ENCODE results near the gene MTFP1.
"Not testable (repeated sequence)": the region's sequence is repeated elsewhere in the genome, so short reads cannot be mapped to it uniquely, and the experiment has no call there.

Gene MTFP1

DNA sequence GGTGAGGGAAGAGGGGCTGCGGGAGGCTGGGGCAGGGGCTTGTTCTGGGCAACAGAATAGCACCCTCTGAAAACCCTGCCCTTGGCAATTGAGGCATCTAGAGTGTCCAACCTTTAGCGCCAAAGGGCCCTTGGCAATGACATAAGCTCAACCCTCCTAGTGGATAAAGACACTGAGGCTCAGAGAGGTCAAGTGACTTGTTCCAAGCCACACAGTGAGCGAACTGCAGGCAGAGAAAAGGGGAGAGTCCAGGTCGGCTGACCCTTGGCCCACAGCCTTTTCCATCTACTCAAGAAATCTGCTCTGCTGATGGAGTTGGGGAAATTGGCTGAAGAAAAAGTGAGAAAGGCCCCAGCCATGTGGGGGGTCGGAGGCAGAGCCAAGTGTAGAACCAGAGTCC, 25.9 kb upstream of the MTFP1 start:
- Histone ChIP-seq H3K27ac (ENCODE audit: low read depth, low read length, poor library complexity, severe bottlenecking) (no peak overlapping the region), H3K36me3 (ENCODE audit: insufficient read depth, low read length) (no peaks in the 10 kb centered on the region), H3K4me2 (ENCODE audit: low read length) (no peak overlapping the region), H3K4me1 (ENCODE audit: insufficient read depth, low read length, severe bottlenecking) (peaks cover 11% of the 10 kb centered on the region), H2AFZ (ENCODE audit: low read length) (no peak overlapping the region), H3K9ac (ENCODE audit: low read length) (no peak overlapping the region), H4K20me1 (ENCODE audit: insufficient read depth, low read length) (no peaks in the 10 kb centered on the region), H3K79me2 (ENCODE audit: insufficient read depth, low read length) (no peaks in the 10 kb centered on the region), H3F3A (ENCODE audit: insufficient read depth, low read length) (no peaks in the 10 kb centered on the region), H3K9me3 (ENCODE audit: low read length) (no peaks in the 10 kb centered on the region), H3K4me3 (ENCODE audit: low read depth, low read length, poor library complexity, severe bottlenecking) (no peak overlapping the region), H3K27me3 (ENCODE audit: insufficient read depth, low read length) (peaks cover 6% of the 10 kb centered on the region), H3K9me2 (ENCODE audit: low read depth, low read length) (no peaks in the 10 kb centered on the region)
- TF ChIP-seq EZH2 (IDR thresholded peaks at IDR 0.05; ENCODE audit: borderline replicate concordance, low read length), result no peak
- TF ChIP-seq, protein P1, sequence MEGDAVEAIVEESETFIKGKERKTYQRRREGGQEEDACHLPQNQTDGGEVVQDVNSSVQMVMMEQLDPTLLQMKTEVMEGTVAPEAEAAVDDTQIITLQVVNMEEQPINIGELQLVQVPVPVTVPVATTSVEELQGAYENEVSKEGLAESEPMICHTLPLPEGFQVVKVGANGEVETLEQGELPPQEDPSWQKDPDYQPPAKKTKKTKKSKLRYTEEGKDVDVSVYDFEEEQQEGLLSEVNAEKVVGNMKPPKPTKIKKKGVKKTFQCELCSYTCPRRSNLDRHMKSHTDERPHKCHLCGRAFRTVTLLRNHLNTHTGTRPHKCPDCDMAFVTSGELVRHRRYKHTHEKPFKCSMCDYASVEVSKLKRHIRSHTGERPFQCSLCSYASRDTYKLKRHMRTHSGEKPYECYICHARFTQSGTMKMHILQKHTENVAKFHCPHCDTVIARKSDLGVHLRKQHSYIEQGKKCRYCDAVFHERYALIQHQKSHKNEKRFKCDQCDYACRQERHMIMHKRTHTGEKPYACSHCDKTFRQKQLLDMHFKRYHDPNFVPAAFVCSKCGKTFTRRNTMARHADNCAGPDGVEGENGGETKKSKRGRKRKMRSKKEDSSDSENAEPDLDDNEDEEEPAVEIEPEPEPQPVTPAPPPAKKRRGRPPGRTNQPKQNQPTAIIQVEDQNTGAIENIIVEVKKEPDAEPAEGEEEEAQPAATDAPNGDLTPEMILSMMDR (IDR thresholded peaks at IDR 0.05; ENCODE audit: low read length), result no peak

DNA sequence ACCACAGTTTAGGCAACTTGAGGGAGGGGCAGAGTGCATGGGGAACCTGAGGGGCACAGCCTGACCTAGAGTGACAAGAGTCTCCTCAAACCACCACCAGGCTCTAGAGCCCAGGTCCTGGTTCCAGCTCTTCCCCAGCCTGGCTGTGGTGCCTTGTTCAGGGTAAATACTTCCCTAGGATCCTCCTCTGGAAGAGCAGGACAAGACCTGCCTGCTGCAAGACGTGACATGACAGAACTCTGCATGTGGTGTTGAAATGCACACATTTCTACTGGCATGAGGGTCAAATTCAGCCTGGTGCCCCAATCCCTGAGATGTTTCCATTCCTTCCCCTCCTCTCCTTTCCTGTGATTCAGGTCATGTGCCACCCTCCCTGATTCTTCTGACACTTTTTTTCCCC, 25.4 kb upstream of the MTFP1 start:
- TF ChIP-seq EZH2 (IDR thresholded peaks at IDR 0.05; ENCODE audit: borderline replicate concordance, low read length), result no peak
- TF ChIP-seq, protein P1 (IDR thresholded peaks at IDR 0.05; ENCODE audit: low read length), result no peak

DNA sequence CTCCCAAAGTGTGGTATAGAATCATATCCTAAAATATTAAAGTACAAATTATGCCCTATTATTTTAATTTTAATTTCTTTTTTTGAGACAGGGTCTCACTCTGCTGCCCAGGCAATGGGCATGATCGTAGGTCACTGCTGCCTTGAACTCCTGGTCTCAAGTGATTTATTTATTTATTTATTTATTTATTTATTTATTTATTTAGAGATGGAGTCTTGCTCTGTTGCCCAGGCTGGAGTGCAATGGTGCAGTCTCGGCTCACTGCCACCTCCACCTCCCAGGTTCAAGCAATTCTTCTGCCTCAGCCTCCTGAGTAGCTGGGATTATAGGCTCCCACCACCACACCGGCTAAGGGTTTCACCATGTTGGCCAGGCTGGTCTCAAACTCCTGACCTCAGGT, 24.5 kb upstream of the MTFP1 start:
- H2AFZ ChIP-seq (ENCODE audit: low read length); H3K36me3 ChIP-seq (ENCODE audit: insufficient read depth, low read length); H3K9ac ChIP-seq (ENCODE audit: low read length); H3K9me3 ChIP-seq (ENCODE audit: low read length); H3K27ac ChIP-seq (ENCODE audit: low read depth, low read length, poor library complexity, severe bottlenecking); H3F3A ChIP-seq (ENCODE audit: insufficient read depth, low read length); H3K27me3 ChIP-seq (ENCODE audit: insufficient read depth, low read length); H3K4me3 ChIP-seq (ENCODE audit: low read depth, low read length, poor library complexity, severe bottlenecking); H4K20me1 ChIP-seq (ENCODE audit: insufficient read depth, low read length); H3K4me2 ChIP-seq (ENCODE audit: low read length); H3K79me2 ChIP-seq (ENCODE audit: insufficient read depth, low read length); H3K9me2 ChIP-seq (ENCODE audit: low read depth, low read length): not testable (repeated sequence)
- peaks cover 11% of the 10 kb centered on the region for H3K4me1 ChIP-seq (ENCODE audit: insufficient read depth, low read length, severe bottlenecking)

More for the DNA sequence above, 25.4 kb upstream of the MTFP1 start:
- Histone ChIP-seq H3K27me3 (ENCODE audit: insufficient read depth, low read length) (peaks cover 6% of the 10 kb centered on the region), H4K20me1 (ENCODE audit: insufficient read depth, low read length) (no peaks in the 10 kb centered on the region), H3K27ac (ENCODE audit: low read depth, low read length, poor library complexity, severe bottlenecking) (no peak overlapping the region), H3K9ac (ENCODE audit: low read length) (no peak overlapping the region), H2AFZ (ENCODE audit: low read length) (no peak overlapping the region), H3K79me2 (ENCODE audit: insufficient read depth, low read length) (no peaks in the 10 kb centered on the region), H3F3A (ENCODE audit: insufficient read depth, low read length) (no peaks in the 10 kb centered on the region), H3K9me2 (ENCODE audit: low read depth, low read length) (no peaks in the 10 kb centered on the region), H3K36me3 (ENCODE audit: insufficient read depth, low read length) (no peaks in the 10 kb centered on the region), H3K9me3 (ENCODE audit: low read length) (no peaks in the 10 kb centered on the region), H3K4me2 (ENCODE audit: low read length) (no peak overlapping the region), H3K4me1 (ENCODE audit: insufficient read depth, low read length, severe bottlenecking) (peaks cover 11% of the 10 kb centered on the region), H3K4me3 (ENCODE audit: low read depth, low read length, poor library complexity, severe bottlenecking) (no peak overlapping the region)

DNA sequence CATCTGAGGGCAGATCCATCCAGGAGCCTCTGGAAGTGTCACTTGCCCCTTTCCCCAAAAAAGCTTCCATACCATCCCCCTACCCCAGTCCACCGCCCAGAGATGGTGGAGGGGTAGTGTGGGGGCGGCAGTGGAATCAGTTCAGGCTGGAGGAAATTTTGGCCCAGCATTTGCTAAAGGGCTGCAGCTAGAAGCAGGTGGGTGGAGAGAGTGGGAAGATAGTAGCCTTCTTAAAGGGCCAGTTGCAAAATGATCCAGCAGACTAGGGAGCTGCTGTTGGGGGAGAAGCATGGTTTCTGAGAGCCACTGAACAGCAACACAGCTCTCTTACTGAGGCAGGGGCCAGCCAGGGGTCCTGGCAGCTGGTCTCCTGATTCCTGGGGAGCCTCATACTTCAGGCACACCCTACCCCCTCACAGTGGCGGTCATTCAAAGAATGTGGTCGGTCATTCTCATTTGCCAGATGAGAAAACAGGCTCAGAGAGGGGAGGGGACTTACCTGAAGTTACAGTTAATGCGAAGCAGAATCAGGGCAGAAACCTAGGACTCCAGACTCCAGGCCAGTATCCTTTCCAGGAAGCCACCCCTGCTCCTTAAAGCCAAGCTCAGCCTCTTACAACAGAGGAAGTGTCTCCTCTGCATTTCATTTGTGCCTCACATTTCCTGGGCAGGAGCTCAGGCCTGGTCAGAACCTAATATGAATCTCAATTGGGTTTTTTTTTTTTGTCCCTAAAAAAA, 23.4 kb upstream of the MTFP1 start:
- peaks cover 5% of the 10 kb centered on the region for H3K4me1 ChIP-seq (ENCODE audit: insufficient read depth, low read length, severe bottlenecking)
- H3K9ac ChIP-seq (ENCODE audit: low read length), result no peak overlapping the region
- no peak for TF ChIP-seq EZH2 (IDR thresholded peaks at IDR 0.05; ENCODE audit: borderline replicate concordance, low read length)
- TF ChIP-seq, protein P1 (IDR thresholded peaks at IDR 0.05; ENCODE audit: low read length), result no peak
- no peaks in the 10 kb centered on the region for H3F3A ChIP-seq (ENCODE audit: insufficient read depth, low read length)
- H3K9me2 ChIP-seq (ENCODE audit: low read depth, low read length), result no peaks in the 10 kb centered on the region
- H2AFZ ChIP-seq (ENCODE audit: low read length), result no peak overlapping the region
- H4K20me1 ChIP-seq (ENCODE audit: insufficient read depth, low read length), result no peaks in the 10 kb centered on the region
- H3K27ac ChIP-seq (ENCODE audit: low read depth, low read length, poor library complexity, severe bottlenecking), result no peak overlapping the region
- no peaks in the 10 kb centered on the region for H3K79me2 ChIP-seq (ENCODE audit: insufficient read depth, low read length)
- peaks cover 6% of the 10 kb centered on the region for H3K27me3 ChIP-seq (ENCODE audit: insufficient read depth, low read length)
- no peak overlapping the region for H3K4me3 ChIP-seq (ENCODE audit: low read depth, low read length, poor library complexity, severe bottlenecking)
- no peak overlapping the region for H3K4me2 ChIP-seq (ENCODE audit: low read length)
- no peaks in the 10 kb centered on the region for H3K9me3 ChIP-seq (ENCODE audit: low read length)
- H3K36me3 ChIP-seq (ENCODE audit: insufficient read depth, low read length), result no peaks in the 10 kb centered on the region

DNA sequence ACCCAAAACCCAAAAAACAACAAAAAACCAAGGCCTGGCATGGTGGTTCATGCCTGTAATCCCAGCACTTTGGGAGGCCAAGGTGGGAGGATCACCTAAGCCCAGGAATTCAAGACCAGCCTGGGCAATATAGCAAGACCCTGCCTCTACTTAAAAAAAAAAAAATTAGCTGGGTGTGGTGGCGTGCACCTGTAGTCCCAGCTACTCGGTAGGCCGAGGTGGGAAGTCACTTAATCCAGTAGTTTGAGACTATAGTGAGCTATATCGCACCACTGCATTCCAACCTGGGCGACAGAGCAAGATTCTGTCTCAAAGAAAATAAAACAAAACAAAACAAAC, 22.8 kb upstream of the MTFP1 start:
- not testable (repeated sequence) for H3K4me2 ChIP-seq (ENCODE audit: low read length); H3K79me2 ChIP-seq (ENCODE audit: insufficient read depth, low read length); H3K27me3 ChIP-seq (ENCODE audit: insufficient read depth, low read length); H3F3A ChIP-seq (ENCODE audit: insufficient read depth, low read length); H3K36me3 ChIP-seq (ENCODE audit: insufficient read depth, low read length); H3K9me2 ChIP-seq (ENCODE audit: low read depth, low read length); H2AFZ ChIP-seq (ENCODE audit: low read length); H3K9me3 ChIP-seq (ENCODE audit: low read length); H4K20me1 ChIP-seq (ENCODE audit: insufficient read depth, low read length); H3K4me1 ChIP-seq (ENCODE audit: insufficient read depth, low read length, severe bottlenecking); H3K9ac ChIP-seq (ENCODE audit: low read length); H3K27ac ChIP-seq (ENCODE audit: low read depth, low read length, poor library complexity, severe bottlenecking); H3K4me3 ChIP-seq (ENCODE audit: low read depth, low read length, poor library complexity, severe bottlenecking)

All from OCI-LY1 (cell line).